ELR (cell line): Measurements from ENCODE around the gene F2RL2.
A peak's percentile ranks its signal among the peaks of the same experiment; 100 is the strongest.

ENCODE experiments used
- DNase-seq: peaks from one replicate; pipeline ENCODE4 v3.0.0-alpha.2; 2015; ENCODE audit warnings: low read depth

Gene F2RL2

GRCh38 chr5:76622973-76623596, at the start of gene F2RL2:
Gene F2RL2 (minus strand): TSS chr5:76623403. CDS start chr5:76623230, 173 bp downstream.
- peak; percentile 93 for DNase-seq

- DNase-seq = no peak
These were observed 49.0 kb upstream of the F2RL2 start for GRCh38 chr5:76672242-76672641.

GRCh38 chr5:76670508-76670907, 47.3 kb upstream of the F2RL2 start:
- DNase-seq = no peak

- DNase-seq = no peak
These were observed 46.0 kb upstream of the F2RL2 start for GRCh38 chr5:76669245-76669644.

- DNase-seq = no peak
These were observed 44.3 kb upstream of the F2RL2 start for GRCh38 chr5:76667495-76667894.

GRCh38 chr5:76664079-76664478, 40.9 kb upstream of the F2RL2 start:
- no peak for DNase-seq

GRCh38 chr5:76663573-76663972, 40.4 kb upstream of the F2RL2 start:
- DNase-seq = no peak

GRCh38 chr5:76662521-76662920, 39.3 kb upstream of the F2RL2 start:
- no peak for DNase-seq

- no peak for DNase-seq
These were observed 37.2 kb upstream of the F2RL2 start for GRCh38 chr5:76660360-76660759.

GRCh38 chr5:76657683-76658311, 34.6 kb upstream of the F2RL2 start:
- DNase-seq = no peak

- DNase-seq = no peak
These were observed 33.9 kb upstream of the F2RL2 start for GRCh38 chr5:76657091-76657490.

- DNase-seq = no peak
These were observed 29.7 kb upstream of the F2RL2 start for GRCh38 chr5:76652809-76653414.

- no peak for DNase-seq
These were observed 25.9 kb upstream of the F2RL2 start for GRCh38 chr5:76649140-76649539.

- no peak for DNase-seq
These were observed 20.2 kb upstream of the F2RL2 start for GRCh38 chr5:76643371-76643770.

- DNase-seq = peak; percentile 68
These were observed 19.3 kb upstream of the F2RL2 start for GRCh38 chr5:76642390-76643040.

- DNase-seq = peak; percentile 86
These were observed 18.4 kb upstream of the F2RL2 start for GRCh38 chr5:76641514-76642120.

- DNase-seq = no peak
These were observed 15.3 kb upstream of the F2RL2 start for GRCh38 chr5:76638479-76638878.

- DNase-seq = no peak
These were observed 14.3 kb upstream of the F2RL2 start for GRCh38 chr5:76637490-76637889.

- DNase-seq = no peak
These were observed 11.5 kb upstream of the F2RL2 start for GRCh38 chr5:76634661-76635060.

GRCh38 chr5:76626738-76627137, 3.5 kb upstream of the F2RL2 start:
- no peak for DNase-seq

GRCh38 chr5:76625087-76625815, 2.0 kb upstream of the F2RL2 start:
- DNase-seq = no peak

- DNase-seq = peak; percentile 35
These were observed 1.1 kb downstream of the F2RL2 start for GRCh38 chr5:76622076-76622475.
